22Rv1 (cell line): ENCODE measurements around the gene VWF.

Source experiments
- H3K27ac ChIP-seq: fragments of 450-650 bp; 2 replicates; pipeline ENCODE4 v1.5.1; 2017
- ZFX ChIP-seq: fragments of 450-650 bp; IDR thresholded peaks from 2 replicates; pipeline ENCODE4 v1.6.1; 2017; ENCODE audit warnings: antibody characterized with exemption, borderline replicate concordance
- TF ChIP-seq, protein P1 (sequence below): fragments of 450-650 bp; IDR thresholded peaks from 2 replicates; pipeline ENCODE4 v1.5.1; 2017; ENCODE audit warnings: mild to moderate bottlenecking

The VWF gene

DNA sequence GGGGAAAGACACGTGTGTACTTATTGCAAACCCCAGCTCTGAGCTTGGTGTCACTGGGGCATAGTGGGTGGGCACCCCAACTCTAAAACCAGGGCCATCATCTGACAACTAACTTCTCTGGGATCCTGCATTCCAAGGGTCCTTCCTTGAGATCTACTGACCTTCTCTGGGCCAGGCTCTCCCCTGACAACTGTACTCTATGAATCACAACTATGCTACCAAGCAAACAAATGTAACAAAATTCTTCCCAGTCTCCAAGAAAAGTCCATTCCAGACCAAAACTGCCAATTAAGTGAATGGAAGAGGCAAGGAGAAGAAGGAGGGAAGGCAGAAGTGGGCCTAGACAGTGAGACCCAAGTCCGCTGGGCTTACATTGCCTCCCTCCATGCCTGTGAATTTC, 38.2 kb downstream of the VWF start:
- no peak for TF ChIP-seq ZFX
- TF ChIP-seq, protein P1, sequence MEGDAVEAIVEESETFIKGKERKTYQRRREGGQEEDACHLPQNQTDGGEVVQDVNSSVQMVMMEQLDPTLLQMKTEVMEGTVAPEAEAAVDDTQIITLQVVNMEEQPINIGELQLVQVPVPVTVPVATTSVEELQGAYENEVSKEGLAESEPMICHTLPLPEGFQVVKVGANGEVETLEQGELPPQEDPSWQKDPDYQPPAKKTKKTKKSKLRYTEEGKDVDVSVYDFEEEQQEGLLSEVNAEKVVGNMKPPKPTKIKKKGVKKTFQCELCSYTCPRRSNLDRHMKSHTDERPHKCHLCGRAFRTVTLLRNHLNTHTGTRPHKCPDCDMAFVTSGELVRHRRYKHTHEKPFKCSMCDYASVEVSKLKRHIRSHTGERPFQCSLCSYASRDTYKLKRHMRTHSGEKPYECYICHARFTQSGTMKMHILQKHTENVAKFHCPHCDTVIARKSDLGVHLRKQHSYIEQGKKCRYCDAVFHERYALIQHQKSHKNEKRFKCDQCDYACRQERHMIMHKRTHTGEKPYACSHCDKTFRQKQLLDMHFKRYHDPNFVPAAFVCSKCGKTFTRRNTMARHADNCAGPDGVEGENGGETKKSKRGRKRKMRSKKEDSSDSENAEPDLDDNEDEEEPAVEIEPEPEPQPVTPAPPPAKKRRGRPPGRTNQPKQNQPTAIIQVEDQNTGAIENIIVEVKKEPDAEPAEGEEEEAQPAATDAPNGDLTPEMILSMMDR, result no peak
- H3K27ac ChIP-seq, result no peak overlapping the region

DNA sequence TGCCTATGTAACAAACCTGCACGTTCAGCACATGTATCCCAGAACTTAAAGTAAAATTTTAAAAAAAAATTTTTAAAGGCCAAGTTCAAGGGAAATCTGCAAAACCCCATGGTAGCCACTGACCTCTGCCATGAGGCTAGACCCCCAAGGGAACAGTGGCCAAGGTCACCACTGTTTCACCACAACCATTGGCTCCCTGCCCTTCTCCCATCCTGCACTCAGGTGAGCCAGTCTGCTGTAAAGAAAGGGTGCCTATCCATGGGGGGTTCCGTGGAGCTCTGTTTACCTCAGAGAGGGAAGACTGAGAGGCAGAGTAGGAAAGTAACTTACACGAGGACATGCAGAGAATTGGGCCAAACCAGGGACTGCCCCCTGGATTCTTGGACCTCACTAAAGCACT, 38.6 kb downstream of the VWF start:
- no peak overlapping the region for H3K27ac ChIP-seq
- TF ChIP-seq ZFX, result no peak
- TF ChIP-seq, protein P1, result no peak

DNA sequence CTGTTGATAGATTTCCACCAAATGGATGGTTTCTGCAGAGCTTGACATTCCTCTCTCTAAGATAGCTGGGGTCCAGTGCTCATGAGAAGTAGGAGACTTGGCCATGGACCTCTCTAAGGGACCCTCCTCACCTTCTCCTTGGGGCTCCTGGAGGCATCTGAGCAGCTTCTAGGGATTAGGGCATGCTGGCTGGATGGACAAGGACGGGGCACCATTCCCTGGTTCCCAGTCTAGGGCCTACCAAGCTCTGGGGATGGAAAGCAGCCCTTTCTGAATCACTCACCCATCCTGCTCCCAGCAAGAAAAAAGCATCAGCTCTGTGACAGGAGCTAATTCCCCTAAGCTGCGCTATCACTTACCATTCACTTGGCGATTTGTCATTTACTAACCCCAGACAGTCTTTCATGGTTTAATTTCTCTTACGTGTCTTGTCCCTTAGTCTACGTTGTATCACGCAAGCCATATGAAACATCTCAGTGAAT, 39.5 kb downstream of the VWF start:
- TF ChIP-seq ZFX, result no peak
- TF ChIP-seq, protein P1, result no peak
- H3K27ac ChIP-seq, result no peak overlapping the region

DNA sequence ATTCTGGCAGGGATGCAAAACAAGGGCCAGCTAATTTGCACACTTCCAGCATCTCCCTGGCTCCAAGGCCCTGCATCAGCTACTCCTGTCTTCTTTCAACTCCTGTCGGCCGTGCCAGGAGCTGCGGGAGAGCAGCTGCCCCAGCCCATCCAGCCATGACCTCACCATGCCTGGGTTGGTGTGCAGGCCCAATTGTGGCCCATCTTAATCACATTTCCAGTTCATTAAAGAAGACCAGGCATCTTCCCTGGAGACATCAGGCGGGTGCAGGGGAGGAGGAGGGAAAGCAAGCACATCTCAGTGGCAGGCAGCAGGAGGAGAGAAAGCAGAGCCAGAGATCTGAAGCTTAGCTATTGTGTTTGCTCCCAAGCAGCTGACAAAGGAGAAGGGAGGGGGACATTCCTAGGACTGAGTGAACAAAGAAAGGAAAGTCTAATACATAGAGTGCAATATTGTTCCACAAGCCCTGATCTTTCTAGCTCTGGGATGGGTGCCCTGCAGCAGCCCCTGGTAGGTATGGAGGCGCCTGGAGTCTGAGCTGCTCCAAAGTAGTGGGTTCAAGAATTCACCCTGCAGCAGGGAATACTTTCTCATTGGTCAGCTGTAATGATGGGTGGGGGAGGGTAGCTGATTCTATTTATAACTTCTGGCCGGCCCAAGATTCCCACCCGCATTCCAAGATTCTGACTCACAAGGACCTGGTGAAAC, 40.1 kb downstream of the VWF start:
- no peak overlapping the region for H3K27ac ChIP-seq
- TF ChIP-seq ZFX, result no peak
- TF ChIP-seq, protein P1, result no peak

DNA sequence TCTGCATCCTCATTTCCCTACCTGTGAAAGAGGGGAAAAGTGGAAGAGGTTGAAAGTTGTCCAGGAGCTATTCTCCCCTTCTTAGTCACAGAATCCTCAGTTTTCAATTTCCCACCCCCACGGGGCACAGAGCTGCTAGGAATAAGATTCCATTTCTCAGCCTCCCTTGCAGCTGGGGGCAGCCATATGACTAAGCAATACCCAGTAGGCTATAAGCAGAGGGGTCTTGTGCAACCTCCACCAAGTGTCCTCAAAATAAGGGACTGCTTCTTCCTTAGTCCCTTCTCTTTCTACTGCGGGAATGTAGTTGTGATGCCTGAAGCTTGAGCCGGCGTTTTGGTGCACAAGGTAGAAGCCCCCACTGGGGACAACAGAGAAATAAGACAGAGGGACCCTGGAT, 40.9 kb downstream of the VWF start:
- no peak overlapping the region for H3K27ac ChIP-seq
- TF ChIP-seq, protein P1, result no peak
- no peak for TF ChIP-seq ZFX

DNA sequence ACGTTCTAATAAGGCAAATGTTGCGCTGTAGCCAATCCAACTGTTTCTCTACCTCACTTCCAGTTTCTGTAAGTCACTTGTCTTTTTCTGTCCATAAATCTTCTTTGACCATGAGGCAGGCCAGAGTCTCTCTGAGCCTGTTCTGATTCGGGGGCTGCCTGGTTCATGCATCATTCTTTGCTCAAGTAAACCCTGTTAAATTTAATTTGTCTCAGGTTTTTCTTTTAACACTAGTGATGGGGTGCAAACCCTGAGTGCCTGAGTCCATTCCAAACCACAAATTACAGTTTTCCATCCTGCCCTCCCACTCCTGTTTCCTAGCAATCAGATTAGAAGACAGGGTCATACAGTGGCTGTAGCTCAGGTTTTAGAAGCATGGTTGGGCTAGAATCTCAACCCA, 41.9 kb downstream of the VWF start:
- TF ChIP-seq ZFX, result no peak
- TF ChIP-seq, protein P1, result no peak

DNA sequence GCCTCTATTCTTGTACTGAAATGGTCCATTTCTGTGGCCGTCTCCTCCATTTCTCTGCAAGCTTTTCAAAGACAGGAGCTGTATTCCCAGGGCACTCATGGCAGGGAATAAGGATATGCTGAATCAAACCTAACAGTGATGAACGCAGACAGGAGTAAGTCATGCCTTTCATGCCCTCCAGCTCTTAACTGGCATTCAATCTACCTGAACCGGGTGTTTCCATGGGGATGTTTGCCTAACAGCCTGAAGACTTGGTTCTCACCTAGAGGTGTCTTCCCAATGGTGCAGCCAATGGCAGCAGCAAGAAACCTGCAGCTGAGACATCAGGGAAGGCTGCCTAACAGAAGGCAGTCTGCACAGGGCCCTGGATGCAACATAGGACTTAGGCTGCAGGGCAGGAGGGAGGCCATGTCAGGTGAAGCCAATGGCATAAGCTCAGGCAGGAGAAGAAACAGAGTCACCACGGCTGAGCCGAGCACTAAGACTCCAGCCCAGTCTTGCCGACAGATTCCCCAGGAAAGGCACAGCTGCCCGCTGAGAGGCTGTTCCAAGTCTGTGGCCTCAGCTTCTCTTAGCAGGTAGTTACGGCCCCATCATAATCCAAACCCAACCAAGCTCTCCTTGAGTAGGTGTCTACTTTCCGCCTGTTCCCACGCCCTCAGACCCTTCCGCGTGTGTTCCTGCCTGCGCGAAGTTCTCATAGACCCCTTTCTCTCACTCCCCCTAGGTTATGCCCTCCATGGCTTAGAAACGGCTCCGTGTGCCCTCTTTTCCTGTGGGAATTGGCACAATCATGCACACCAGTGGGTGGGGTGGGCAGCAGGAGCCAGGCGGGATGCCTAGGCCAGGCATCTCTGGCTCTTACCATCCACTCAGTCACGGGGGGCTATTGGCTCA, 44.1 kb downstream of the VWF start:
- no peak overlapping the region for H3K27ac ChIP-seq
- TF ChIP-seq, protein P1, result no peak
- no peak for TF ChIP-seq ZFX

More for the DNA sequence above, 41.9 kb downstream of the VWF start:
- no peak overlapping the region for H3K27ac ChIP-seq
